ENCODE results near the gene OVCH1. TPM values are rescaled to one million over a fixed set of nuclear protein-coding genes. Genes with fewer than 3 reads are reported as not detected.
A peak's percentile ranks its signal among the peaks of the same experiment; 100 is the strongest.

Gene OVCH1
- total and polyA plus RNA-seq, 9 of the 15 experiments (the other 6 are each of a cell fraction or from before 2014, with no cell fraction given): not detected

GRCh38 chr12:29380536-29381523 lies 116.7 kb downstream of the OVCH1 start, which contains the start of gene ERGIC2 (continued):
- TF ChIP-seq TSHZ1 (CRISPR knock-in tag; IDR thresholded peaks at IDR 0.05): no peak
- no peak for TF ChIP-seq EZH2 (IDR thresholded peaks at IDR 0.05; ENCODE audit: borderline replicate concordance, low read depth, low read length)
- no peak for TF ChIP-seq ZEB2 (IDR thresholded peaks at IDR 0.05)
- 0 out of 2 replicates have a peak, but pooled peaks have one; percentile 13 for TF ChIP-seq HDAC2 (IDR thresholded peaks at IDR 0.05)
- TF ChIP-seq TRIM25 (IDR thresholded peaks at IDR 0.05; ENCODE audit: borderline replicate concordance): no peak
- TF ChIP-seq BRD9 (IDR thresholded peaks at IDR 0.05; ENCODE audit: low read depth, partially characterized antibody): no peak
- TF ChIP-seq ETV6 (IDR thresholded peaks at IDR 0.05; ENCODE audit: borderline replicate concordance in 1 of 2, low read depth in 2 of 2, low read length in 1 of 2): no peak
- no peak for TF ChIP-seq ETV6 (CRISPR knock-in tag; IDR thresholded peaks at IDR 0.05; ENCODE audit: borderline replicate concordance)
- TF ChIP-seq SUPT5H (IDR thresholded peaks at IDR 0.05): peak; percentile 80; the same call in 1 of the 2 replicates
- no peak for TF ChIP-seq TRIM28 (IDR thresholded peaks at IDR 0.05)
- no peak for TF ChIP-seq ZNF668 (CRISPR knock-in tag; IDR thresholded peaks at IDR 0.05)
- TF ChIP-seq PTBP1 (IDR thresholded peaks at IDR 0.05; ENCODE audit: low read depth, low read length): no peak
- TF ChIP-seq C11orf30 (IDR thresholded peaks at IDR 0.05; ENCODE audit: low read depth): peak; percentile 97
- no peak for TF ChIP-seq RBM34 (IDR thresholded peaks at IDR 0.05; ENCODE audit: borderline replicate concordance, insufficient read depth, low read length)
- no peak for TF ChIP-seq FOXO4 (CRISPR knock-in tag; IDR thresholded peaks at IDR 0.05)
- no peak for TF ChIP-seq HSF4 (CRISPR knock-in tag; IDR thresholded peaks at IDR 0.05; ENCODE audit: borderline replicate concordance)
- TF ChIP-seq IRF9 (tag; IDR thresholded peaks at IDR 0.05): no peak
- no peak for TF ChIP-seq THRB (CRISPR knock-in tag; conservative IDR thresholded peaks at IDR 0.05)
- TF ChIP-seq BRF1 (IDR thresholded peaks at IDR 0.05; ENCODE audit: borderline replicate concordance, extremely low read depth, insufficient read length): no peak

All from K562 (cell line).